ENCODE results near the gene GCA.

DNA sequence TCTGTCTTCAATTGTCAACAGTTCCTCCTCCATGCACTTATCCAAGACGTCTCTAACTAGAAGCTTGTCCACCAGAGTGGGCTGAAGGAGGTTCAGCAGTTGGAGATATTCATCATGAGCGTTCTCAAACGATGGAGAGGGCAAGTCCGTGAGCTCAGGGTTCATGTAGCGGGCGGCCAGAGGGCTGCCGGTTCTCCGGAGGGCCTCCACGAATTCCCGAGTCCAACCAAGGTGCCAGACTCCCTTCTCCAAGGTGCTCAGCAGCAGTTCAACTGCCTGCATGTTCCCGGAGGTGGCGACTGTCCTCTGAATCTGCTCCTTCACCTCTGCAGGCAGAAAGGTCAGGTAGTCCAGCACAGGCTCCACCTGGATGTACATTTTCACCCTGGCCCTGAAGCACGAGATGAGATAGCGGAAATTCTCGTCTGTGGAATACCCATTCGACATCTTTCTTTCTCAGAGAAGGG is 26.0 kb upstream of the GCA start:
- TF ChIP-seq, protein P1, sequence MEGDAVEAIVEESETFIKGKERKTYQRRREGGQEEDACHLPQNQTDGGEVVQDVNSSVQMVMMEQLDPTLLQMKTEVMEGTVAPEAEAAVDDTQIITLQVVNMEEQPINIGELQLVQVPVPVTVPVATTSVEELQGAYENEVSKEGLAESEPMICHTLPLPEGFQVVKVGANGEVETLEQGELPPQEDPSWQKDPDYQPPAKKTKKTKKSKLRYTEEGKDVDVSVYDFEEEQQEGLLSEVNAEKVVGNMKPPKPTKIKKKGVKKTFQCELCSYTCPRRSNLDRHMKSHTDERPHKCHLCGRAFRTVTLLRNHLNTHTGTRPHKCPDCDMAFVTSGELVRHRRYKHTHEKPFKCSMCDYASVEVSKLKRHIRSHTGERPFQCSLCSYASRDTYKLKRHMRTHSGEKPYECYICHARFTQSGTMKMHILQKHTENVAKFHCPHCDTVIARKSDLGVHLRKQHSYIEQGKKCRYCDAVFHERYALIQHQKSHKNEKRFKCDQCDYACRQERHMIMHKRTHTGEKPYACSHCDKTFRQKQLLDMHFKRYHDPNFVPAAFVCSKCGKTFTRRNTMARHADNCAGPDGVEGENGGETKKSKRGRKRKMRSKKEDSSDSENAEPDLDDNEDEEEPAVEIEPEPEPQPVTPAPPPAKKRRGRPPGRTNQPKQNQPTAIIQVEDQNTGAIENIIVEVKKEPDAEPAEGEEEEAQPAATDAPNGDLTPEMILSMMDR (IDR thresholded peaks at IDR 0.05; ENCODE audit: insufficient read depth, low read length, poor library complexity, severe bottlenecking) = no peak
- TF ChIP-seq EZH2phosphoT487 (conservative IDR thresholded peaks at IDR 0.05; ENCODE audit: low read length) = no peak

Measured in SU-DHL-6 (cell line).